Measurements from ENCODE around the gene FGF16.

GRCh38 chrX:77450415-77450814 lies 3.2 kb downstream of the FGF16 start:
- no peak for TF ChIP-seq CTCF (IDR thresholded peaks at IDR 0.05)
- TF ChIP-seq POLR2AphosphoS5 (IDR thresholded peaks at IDR 0.05) = no peak

All from breast epithelium (tissue), 3 donors.